Measurements from ENCODE around the gene CBLB.

Gene CBLB

GRCh38 chr3:105856605-105857004 is 12.2 kb downstream of the CBLB start:
- TF ChIP-seq ZFX (IDR thresholded peaks at IDR 0.05), result no peak
- TF ChIP-seq, protein P1, sequence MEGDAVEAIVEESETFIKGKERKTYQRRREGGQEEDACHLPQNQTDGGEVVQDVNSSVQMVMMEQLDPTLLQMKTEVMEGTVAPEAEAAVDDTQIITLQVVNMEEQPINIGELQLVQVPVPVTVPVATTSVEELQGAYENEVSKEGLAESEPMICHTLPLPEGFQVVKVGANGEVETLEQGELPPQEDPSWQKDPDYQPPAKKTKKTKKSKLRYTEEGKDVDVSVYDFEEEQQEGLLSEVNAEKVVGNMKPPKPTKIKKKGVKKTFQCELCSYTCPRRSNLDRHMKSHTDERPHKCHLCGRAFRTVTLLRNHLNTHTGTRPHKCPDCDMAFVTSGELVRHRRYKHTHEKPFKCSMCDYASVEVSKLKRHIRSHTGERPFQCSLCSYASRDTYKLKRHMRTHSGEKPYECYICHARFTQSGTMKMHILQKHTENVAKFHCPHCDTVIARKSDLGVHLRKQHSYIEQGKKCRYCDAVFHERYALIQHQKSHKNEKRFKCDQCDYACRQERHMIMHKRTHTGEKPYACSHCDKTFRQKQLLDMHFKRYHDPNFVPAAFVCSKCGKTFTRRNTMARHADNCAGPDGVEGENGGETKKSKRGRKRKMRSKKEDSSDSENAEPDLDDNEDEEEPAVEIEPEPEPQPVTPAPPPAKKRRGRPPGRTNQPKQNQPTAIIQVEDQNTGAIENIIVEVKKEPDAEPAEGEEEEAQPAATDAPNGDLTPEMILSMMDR (conservative IDR thresholded peaks at IDR 0.05), result no peak
- H3K27ac ChIP-seq, result no peak overlapping the region

GRCh38 chr3:105853801-105854432 is 14.9 kb downstream of the CBLB start:
- no peak overlapping the region for H3K27ac ChIP-seq
- no peak for TF ChIP-seq ZFX (IDR thresholded peaks at IDR 0.05)
- TF ChIP-seq, protein P1 (conservative IDR thresholded peaks at IDR 0.05), result no peak

DNA sequence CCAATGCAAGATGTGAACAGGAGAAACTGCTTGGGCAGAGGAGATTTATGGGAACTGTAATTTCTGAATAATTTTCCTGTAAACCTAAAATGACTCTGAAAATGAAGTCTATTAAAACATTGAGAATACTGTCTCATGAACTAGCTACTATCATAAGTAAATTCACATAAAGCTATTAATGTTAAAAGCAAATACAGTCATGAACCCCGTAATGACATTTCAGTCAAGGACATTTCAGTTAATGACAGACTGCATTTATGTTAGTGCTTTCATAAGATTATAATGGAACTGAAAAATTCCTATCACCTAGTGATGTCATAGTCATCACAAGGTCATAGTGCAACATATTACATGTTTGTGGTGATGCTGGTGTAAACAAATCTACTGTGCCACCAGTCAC is 17.2 kb downstream of the CBLB start:
- TF ChIP-seq ZFX (IDR thresholded peaks at IDR 0.05), result no peak
- TF ChIP-seq, protein P1 (conservative IDR thresholded peaks at IDR 0.05), result no peak
- no peak overlapping the region for H3K27ac ChIP-seq

GRCh38 chr3:105851176-105851575 is 17.6 kb downstream of the CBLB start:
- TF ChIP-seq, protein P1 (conservative IDR thresholded peaks at IDR 0.05), result no peak
- no peak for TF ChIP-seq ZFX (IDR thresholded peaks at IDR 0.05)
- no peak overlapping the region for H3K27ac ChIP-seq

DNA sequence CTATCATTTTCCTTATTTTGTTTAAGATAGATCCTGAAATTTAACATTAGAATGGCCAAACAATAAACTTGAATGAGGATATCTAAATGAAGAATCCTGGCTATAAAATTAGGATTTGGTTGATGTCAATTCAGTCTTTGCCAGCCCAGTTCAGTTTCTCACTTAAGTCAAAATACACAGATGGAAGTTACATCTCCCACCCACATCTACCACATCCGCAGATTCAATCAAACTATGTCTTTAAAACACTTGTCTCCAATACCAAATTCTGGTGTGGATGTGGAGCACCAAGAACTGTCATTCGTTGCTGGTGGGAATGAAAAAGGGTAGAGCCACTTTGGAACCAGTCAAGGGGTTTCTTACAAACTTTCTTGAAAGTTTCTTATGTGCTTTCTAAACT is 18.2 kb downstream of the CBLB start:
- TF ChIP-seq, protein P1 (conservative IDR thresholded peaks at IDR 0.05), result no peak
- TF ChIP-seq ZFX (IDR thresholded peaks at IDR 0.05), result no peak

GRCh38 chr3:105848821-105849220 is 20.0 kb downstream of the CBLB start:
- TF ChIP-seq ZFX (IDR thresholded peaks at IDR 0.05), result no peak
- TF ChIP-seq, protein P1 (conservative IDR thresholded peaks at IDR 0.05), result no peak

More for the DNA sequence above, 18.2 kb downstream of the CBLB start:
- no peak overlapping the region for H3K27ac ChIP-seq

DNA sequence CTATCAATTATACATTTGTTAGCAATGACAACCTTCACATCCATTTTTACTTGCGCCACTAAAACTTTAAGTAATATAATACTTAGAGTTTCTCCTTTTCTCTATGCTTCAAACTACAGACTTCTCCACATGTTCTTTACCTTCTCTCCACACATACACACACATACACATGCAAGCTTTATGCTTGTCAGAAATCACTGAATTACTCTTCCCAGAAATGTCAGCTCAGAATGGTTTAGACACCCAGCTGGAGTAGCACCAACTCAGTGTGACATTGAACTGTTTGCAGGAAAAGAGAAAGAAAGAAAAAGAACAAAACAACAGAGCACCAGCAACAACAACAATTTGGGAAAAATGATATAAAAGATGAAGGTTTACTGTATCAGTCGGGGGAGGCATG is 20.9 kb downstream of the CBLB start:
- H3K27ac ChIP-seq, result no peak overlapping the region
- TF ChIP-seq ZFX (IDR thresholded peaks at IDR 0.05), result no peak
- TF ChIP-seq, protein P1 (conservative IDR thresholded peaks at IDR 0.05), result no peak

More at GRCh38 chr3:105848821-105849220, 20.0 kb downstream of the CBLB start:
- H3K27ac ChIP-seq, result no peak overlapping the region

Measured in C4-2B (cell line).